OCI-LY3 (cell line): Measurements from ENCODE around the gene TGFBR1.

Experiments
- H2AFZ ChIP-seq: fragments of 200-600, 300-600 bp; shearing (Covaris generic); 2 replicates; pipeline ENCODE4 v1.6.0; 2014; ENCODE audit warnings: antibody characterized with exemption, low read depth, low read length
- H3K27ac ChIP-seq: fragments of 200-600, 300-600 bp; sonication (generic); 2 replicates; pipeline ENCODE4 v1.5.1; 2014; ENCODE audit warnings: mild to moderate bottlenecking, low read length, moderate library complexity, mixed read lengths
- H3K27me3 ChIP-seq: fragments of 200-600, 300-600 bp; sonication (generic); 2 replicates; pipeline ENCODE4 v1.6.1; 2014; ENCODE audit warnings: low read depth, low read length, mixed read lengths
- H3K36me3 ChIP-seq: fragments of 200-600, 300-600 bp; sonication (generic); replicated peaks from 2 replicates; pipeline ENCODE3; 2014; ENCODE audit warnings: low read depth, low read length, mixed read lengths
- H3K4me1 ChIP-seq: fragments of 300-600, 200-600 bp; sonication (generic); 2 replicates; pipeline ENCODE4 v1.6.1; 2014; ENCODE audit warnings: low read length, mixed read lengths
- H3K4me2 ChIP-seq: fragments of 200-600, 300-600 bp; sonication (generic); 2 replicates; pipeline ENCODE4 v1.6.1; 2014; ENCODE audit warnings: low read length, mixed read lengths
- H3K4me3 ChIP-seq: fragments of 300-600, 200-600 bp; sonication (generic); 2 replicates; pipeline ENCODE4 v1.5.1; 2014; ENCODE audit warnings: antibody characterized with exemption, mild to moderate bottlenecking, low read length, moderate library complexity
- H3K79me2 ChIP-seq: fragments of 300-600, 200-600 bp; shearing (Covaris generic); 2 replicates; pipeline ENCODE4 v1.6.1; 2014; ENCODE audit warnings: mild to moderate bottlenecking, low read length, mixed read lengths
- H3K9ac ChIP-seq: fragments of 300-600, 200-600 bp; shearing (Covaris generic); 2 replicates; pipeline ENCODE4 v1.6.0; 2014; ENCODE audit warnings: mild to moderate bottlenecking, low read length, moderate library complexity
- H3K9me3 ChIP-seq: fragments of 200-600, 300-600 bp; shearing (Covaris generic); 2 replicates; pipeline ENCODE4 v1.6.1; 2014; ENCODE audit warnings: low read length, mixed read lengths; ENCODE audit not compliant: insufficient read depth
- H4K20me1 ChIP-seq: fragments of 200-600, 300-600 bp; sonication (generic); 2 replicates; pipeline ENCODE4 v1.6.1; 2016; ENCODE audit warnings: low read length, mixed read lengths; ENCODE audit not compliant: insufficient read depth
- CTCF ChIP-seq: fragments of 200-600, 300-600 bp; sonication (generic); IDR thresholded peaks from 2 replicates; pipeline ENCODE4 v1.5.1; 2014; ENCODE audit warnings: antibody characterized with exemption, low read length, low read depth
- EZH2phosphoT487 ChIP-seq: fragments of 200-600 bp; shearing (Covaris generic); IDR thresholded peaks from 2 replicates; pipeline ENCODE4 v1.6.1; 2018; ENCODE audit warnings: antibody characterized with exemption, mixed run types, low read depth

Gene TGFBR1

GRCh38 chr9:99062549-99062948 lies 42.4 kb upstream of the TGFBR1 start:
- H3K9ac ChIP-seq = no peak overlapping the region
- no peak overlapping the region for H3K27ac ChIP-seq
- no peaks in the 10 kb centered on the region for H3K9me3 ChIP-seq
- no peak overlapping the region for H2AFZ ChIP-seq
- H3K36me3 ChIP-seq = no peaks in the 10 kb centered on the region
- H4K20me1 ChIP-seq = no peaks in the 10 kb centered on the region
- no peaks in the 10 kb centered on the region for H3K79me2 ChIP-seq
- H3K4me1 ChIP-seq = peaks cover 32% of the 10 kb centered on the region
- H3K4me2 ChIP-seq = no peak overlapping the region
- H3K27me3 ChIP-seq = no peaks in the 10 kb centered on the region
- no peak overlapping the region for H3K4me3 ChIP-seq
- no peak for TF ChIP-seq CTCF
- no peak for TF ChIP-seq EZH2phosphoT487

DNA sequence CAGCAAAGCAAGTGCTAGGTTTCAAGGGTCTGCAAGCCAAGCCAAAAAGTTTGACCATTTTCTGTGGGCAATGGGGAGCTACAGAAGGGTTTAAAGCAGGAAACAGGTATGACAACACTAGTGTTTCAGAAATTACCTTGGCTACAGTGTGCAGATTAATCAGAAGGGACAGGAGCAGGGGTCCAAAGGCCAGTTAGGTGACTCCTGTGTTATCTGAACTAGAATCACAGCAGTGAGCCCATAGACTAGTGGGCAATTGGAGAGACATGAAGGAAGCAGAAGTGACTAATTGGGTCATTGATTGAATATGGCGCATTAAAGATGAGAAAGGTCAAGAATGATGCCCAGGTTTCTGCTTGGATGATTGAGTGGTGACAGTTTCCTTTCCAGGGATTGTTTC lies 41.4 kb upstream of the TGFBR1 start:
- H2AFZ ChIP-seq = no peak overlapping the region
- H3K27me3 ChIP-seq = no peaks in the 10 kb centered on the region
- H3K27ac ChIP-seq = no peak overlapping the region
- peaks cover 22% of the 10 kb centered on the region for H3K4me1 ChIP-seq
- TF ChIP-seq CTCF = no peak
- TF ChIP-seq EZH2phosphoT487 = no peak
- no peaks in the 10 kb centered on the region for H3K36me3 ChIP-seq
- H3K4me3 ChIP-seq = no peak overlapping the region
- no peaks in the 10 kb centered on the region for H3K79me2 ChIP-seq
- no peak overlapping the region for H3K4me2 ChIP-seq
- H3K9ac ChIP-seq = no peak overlapping the region
- no peaks in the 10 kb centered on the region for H4K20me1 ChIP-seq
- no peaks in the 10 kb centered on the region for H3K9me3 ChIP-seq

DNA sequence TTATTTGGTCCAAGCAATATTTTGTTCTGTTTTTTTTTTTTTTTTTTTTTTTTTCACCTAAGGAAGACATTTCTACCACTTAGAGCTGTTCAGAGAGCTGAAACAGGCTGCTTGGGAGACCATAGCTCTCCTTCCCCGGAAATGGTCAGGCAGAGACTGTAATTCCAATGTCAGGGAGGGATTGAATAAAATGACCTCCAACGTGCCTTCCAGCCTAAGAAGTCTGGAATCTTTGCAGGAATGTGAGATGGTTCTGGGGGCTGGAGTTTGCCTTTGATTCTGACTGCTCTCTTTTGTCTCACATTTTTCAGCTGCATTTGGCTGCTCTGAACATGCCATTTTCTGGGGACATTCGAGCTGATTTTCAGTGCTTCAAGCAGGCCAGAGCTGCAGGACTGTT lies 38.3 kb upstream of the TGFBR1 start:
- Histone ChIP-seq H3K27me3 (no peaks in the 10 kb centered on the region), H3K79me2 (no peaks in the 10 kb centered on the region), H3K9me3 (no peaks in the 10 kb centered on the region), H3K9ac (no peak overlapping the region), H3K4me3 (no peak overlapping the region), H3K4me2 (no peak overlapping the region), H3K36me3 (no peaks in the 10 kb centered on the region), H4K20me1 (no peaks in the 10 kb centered on the region), H3K27ac (no peak overlapping the region), H3K4me1 (peaks cover 7% of the 10 kb centered on the region; the same call in 1 of the 2 replicates), H2AFZ (no peak overlapping the region)
- no peak for TF ChIP-seq EZH2phosphoT487
- no peak for TF ChIP-seq CTCF

GRCh38 chr9:99069075-99069474 lies 35.8 kb upstream of the TGFBR1 start:
- no peak overlapping the region for H3K9ac ChIP-seq
- peaks cover 7% of the 10 kb centered on the region; the same call in 1 of the 2 replicates for H3K4me1 ChIP-seq
- no peaks in the 10 kb centered on the region for H4K20me1 ChIP-seq
- no peak overlapping the region for H3K4me3 ChIP-seq
- no peak overlapping the region for H3K27ac ChIP-seq
- H3K27me3 ChIP-seq = no peaks in the 10 kb centered on the region
- H3K4me2 ChIP-seq = no peak overlapping the region
- no peaks in the 10 kb centered on the region for H3K9me3 ChIP-seq
- H2AFZ ChIP-seq = no peak overlapping the region
- no peaks in the 10 kb centered on the region for H3K36me3 ChIP-seq
- TF ChIP-seq EZH2phosphoT487 (no peak), CTCF (no peak)
- no peaks in the 10 kb centered on the region for H3K79me2 ChIP-seq
